C4-2B (cell line): Measurements from ENCODE around the gene PRPSAP2.

Source experiments
- CTCF ChIP-seq: fragments of 450-650 bp; conservative IDR thresholded peaks from 2 replicates; pipeline ENCODE4 v1.5.1; 2017; ENCODE audit warnings: mild to moderate bottlenecking
- ZFX ChIP-seq: fragments of 450-650 bp; IDR thresholded peaks from 2 replicates; pipeline ENCODE4 v1.6.1; 2017

DNA sequence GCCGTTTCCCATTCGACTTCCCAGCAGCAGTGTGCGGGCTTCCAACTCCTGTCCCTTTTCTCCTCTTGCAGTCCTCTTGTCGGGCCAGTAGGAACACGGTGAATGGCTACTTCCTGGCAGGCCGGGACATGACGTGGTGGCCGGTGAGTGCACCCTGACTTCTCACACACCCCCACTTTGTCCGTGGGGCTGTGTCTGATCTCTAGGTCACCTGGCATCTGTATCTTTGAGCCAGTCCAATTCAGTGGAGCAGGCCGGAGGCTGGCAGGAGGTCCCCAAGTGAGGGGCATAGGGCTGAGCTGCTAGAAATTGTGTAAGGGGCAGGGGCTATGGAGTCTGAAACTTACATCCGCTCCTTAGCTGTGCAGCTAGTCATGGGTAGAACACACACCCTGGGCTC is 100.7 kb downstream of the PRPSAP2 start:
- no peak for TF ChIP-seq CTCF
- TF ChIP-seq ZFX, result no peak
